Activated CD8-positive, alpha-beta memory T cell treated with anti-CD3 and anti-CD28 coated beads, Interleukin-2, amount 50 U/mL, for 1 hour (primary cell): Measurements from ENCODE around the gene CCP110.
A peak's percentile ranks its signal among the peaks of the same experiment; 100 is the strongest.

Source experiments
- DNase-seq: peaks from one replicate; pipeline ENCODE4 v3.0.0-alpha.2; 2020; ENCODE audit errors: extremely low read depth

Gene CCP110

GRCh38 chr16:19523559-19524355 lies at the start of gene CCP110:
TSS of gene CCP110 (plus strand) at chr16:19523942. CDS start at chr16:19527882, 3,940 bp downstream.
- DNase-seq, result peak; percentile 77

- DNase-seq, result no peak
Measured at GRCh38 chr16:19474617-19475016, 49.1 kb upstream of the CCP110 start.

- no peak for DNase-seq
Measured at GRCh38 chr16:19478505-19478904, 45.2 kb upstream of the CCP110 start.

GRCh38 chr16:19479302-19479721 lies 44.4 kb upstream of the CCP110 start:
- DNase-seq, result no peak

- no peak for DNase-seq
Measured at GRCh38 chr16:19481296-19481695, 42.4 kb upstream of the CCP110 start.

GRCh38 chr16:19481769-19482168 lies 42.0 kb upstream of the CCP110 start:
- no peak for DNase-seq

- DNase-seq, result no peak
Measured at GRCh38 chr16:19482291-19482690, 41.5 kb upstream of the CCP110 start.

GRCh38 chr16:19484096-19484495 lies 39.6 kb upstream of the CCP110 start:
- no peak for DNase-seq

GRCh38 chr16:19485611-19486010 lies 38.1 kb upstream of the CCP110 start:
- no peak for DNase-seq

GRCh38 chr16:19486051-19486450 lies 37.7 kb upstream of the CCP110 start:
- DNase-seq, result no peak

- no peak for DNase-seq
Measured at GRCh38 chr16:19486750-19487325, 36.9 kb upstream of the CCP110 start.

- DNase-seq, result no peak
Measured at GRCh38 chr16:19488213-19488640, 35.5 kb upstream of the CCP110 start.

- DNase-seq, result no peak
Measured at GRCh38 chr16:19490619-19491018, 33.1 kb upstream of the CCP110 start.

GRCh38 chr16:19497176-19497575 lies 26.6 kb upstream of the CCP110 start:
- DNase-seq, result no peak

- no peak for DNase-seq
Measured at GRCh38 chr16:19499006-19499405, 24.7 kb upstream of the CCP110 start.

- DNase-seq, result no peak
Measured at GRCh38 chr16:19499481-19499880, 24.3 kb upstream of the CCP110 start.

- DNase-seq, result no peak
Measured at GRCh38 chr16:19502395-19503131, 21.2 kb upstream of the CCP110 start.

- no peak for DNase-seq
Measured at GRCh38 chr16:19503461-19504075, 20.2 kb upstream of the CCP110 start.

- DNase-seq, result no peak
Measured at GRCh38 chr16:19505600-19506303, 18.0 kb upstream of the CCP110 start.

GRCh38 chr16:19506965-19507364 lies 16.8 kb upstream of the CCP110 start:
- no peak for DNase-seq

GRCh38 chr16:19507867-19508266 lies 15.9 kb upstream of the CCP110 start:
- no peak for DNase-seq

- no peak for DNase-seq
Measured at GRCh38 chr16:19512297-19512696, 11.4 kb upstream of the CCP110 start.
